MM.1S (cell line): ENCODE measurements around the gene PPP1R3A.

Experiments
- CTCF ChIP-seq: fragments of 300-600 bp; sonication (generic); IDR thresholded peaks from 2 replicates; pipeline ENCODE4 v1.5.1; 2016; ENCODE audit warnings: antibody characterized with exemption, low read length, mixed read lengths
- EZH2 ChIP-seq: fragments of 300-600 bp; sonication (generic); optimal IDR thresholded peaks from 2 replicates; pipeline ENCODE3; 2017; ENCODE audit warnings: low read depth, mild to moderate bottlenecking, antibody characterized with exemption, low read length, mixed read lengths

GRCh38 chr7:113963356-113963755 lies 44.5 kb upstream of the PPP1R3A start:
- TF ChIP-seq CTCF (no peak), EZH2 (no peak)
